KMS-11 (cell line): Measurements from ENCODE around the gene TEX2.

Experiments
- H2AFZ ChIP-seq: fragments of 200-600 bp; sonication (generic); 2 replicates; pipeline ENCODE4 v1.6.1; 2016; ENCODE audit warnings: antibody characterized with exemption, mixed run types, low read depth
- H3K27ac ChIP-seq: fragments of 200-600 bp; sonication (generic); 2 replicates; pipeline ENCODE4 v1.6.1; 2016; ENCODE audit warnings: mild to moderate bottlenecking, mixed run types
- H3K27me3 ChIP-seq: fragments of 200-600 bp; sonication (generic); 2 replicates; pipeline ENCODE4 v1.6.1; 2017; ENCODE audit warnings: mild to moderate bottlenecking, low read depth, mixed run types, moderate library complexity; ENCODE audit not compliant: insufficient read depth
- H3K36me3 ChIP-seq: fragments of 200-600 bp; sonication (generic); 2 replicates; pipeline ENCODE4 v1.6.1; 2017; ENCODE audit warnings: mild to moderate bottlenecking, mixed run types; ENCODE audit not compliant: insufficient read depth
- H3K4me1 ChIP-seq: fragments of 200-600 bp; sonication (generic); 2 replicates; pipeline ENCODE4 v1.6.1; 2016; ENCODE audit warnings: mild to moderate bottlenecking, low read depth, mixed run types; ENCODE audit not compliant: poor library complexity, severe bottlenecking
- H3K4me2 ChIP-seq: fragments of 200-600 bp; sonication (generic); 2 replicates; pipeline ENCODE4 v1.7.0; 2016; ENCODE audit warnings: mild to moderate bottlenecking, mixed run types
- H3K4me3 ChIP-seq: fragments of 200-600 bp; sonication (generic); IDR thresholded peaks from 2 replicates; pipeline ENCODE4 v1.6.1; 2017; ENCODE audit warnings: low read depth, low read length, mixed read lengths; ENCODE audit not compliant: insufficient read depth
- H3K79me2 ChIP-seq: fragments of 200-600 bp; sonication (generic); 2 replicates; pipeline ENCODE4 v1.6.1; 2016; ENCODE audit warnings: low read depth, mixed run types; ENCODE audit not compliant: insufficient read depth
- H3K9ac ChIP-seq: fragments of 200-600 bp; sonication (generic); 2 replicates; pipeline ENCODE4 v1.6.1; 2016; ENCODE audit warnings: mild to moderate bottlenecking, mixed run types
- H4K20me1 ChIP-seq: fragments of 200-600 bp; sonication (generic); 2 replicates; pipeline ENCODE4 v1.6.1; 2016; ENCODE audit warnings: mild to moderate bottlenecking, mixed run types; ENCODE audit not compliant: insufficient read depth
- CTCF ChIP-seq: fragments of 200-600 bp; sonication (generic); conservative IDR thresholded peaks from 2 replicates; pipeline ENCODE4 v1.6.1; 2017; ENCODE audit warnings: low read depth, mild to moderate bottlenecking, antibody characterized with exemption, low read length, moderate library complexity, mixed read lengths

The TEX2 gene

GRCh38 chr17:64162554-64162953, 100.5 kb downstream of the TEX2 start:
- Histone ChIP-seq H3K4me2 (no peak overlapping the region), H2AFZ (no peak overlapping the region), H3K9ac (no peak overlapping the region), H3K36me3 (no peaks in the 10 kb centered on the region), H3K4me3 (no peak overlapping the region), H3K27ac (no peak overlapping the region), H3K4me1 (no peaks in the 10 kb centered on the region), H3K27me3 (no peaks in the 10 kb centered on the region), H4K20me1 (no peaks in the 10 kb centered on the region), H3K79me2 (no peaks in the 10 kb centered on the region)
- TF ChIP-seq CTCF: no peak

GRCh38 chr17:64161380-64162176, 101.5 kb downstream of the TEX2 start:
- Histone ChIP-seq H3K36me3 (no peaks in the 10 kb centered on the region), H2AFZ (no peak overlapping the region)

GRCh38 chr17:64160378-64160777, 102.7 kb downstream of the TEX2 start:
- no peaks in the 10 kb centered on the region for H4K20me1 ChIP-seq
- no peak overlapping the region for H3K4me3 ChIP-seq
- no peak overlapping the region for H2AFZ ChIP-seq
- no peak for TF ChIP-seq CTCF
- no peak overlapping the region for H3K4me2 ChIP-seq
- H3K4me1 ChIP-seq: no peaks in the 10 kb centered on the region
- H3K9ac ChIP-seq: no peak overlapping the region
- H3K79me2 ChIP-seq: no peaks in the 10 kb centered on the region
- H3K36me3 ChIP-seq: no peaks in the 10 kb centered on the region
- no peaks in the 10 kb centered on the region for H3K27me3 ChIP-seq
- no peak overlapping the region for H3K27ac ChIP-seq

More at GRCh38 chr17:64161380-64162176, 101.5 kb downstream of the TEX2 start:
- H3K4me3 ChIP-seq: no peak overlapping the region
- H3K27me3 ChIP-seq: no peaks in the 10 kb centered on the region
- H3K4me1 ChIP-seq: no peaks in the 10 kb centered on the region
- no peak overlapping the region for H3K27ac ChIP-seq
- H3K4me2 ChIP-seq: no peak overlapping the region
- H4K20me1 ChIP-seq: no peaks in the 10 kb centered on the region
- no peak for TF ChIP-seq CTCF
- H3K79me2 ChIP-seq: no peaks in the 10 kb centered on the region
- no peak overlapping the region for H3K9ac ChIP-seq

GRCh38 chr17:64158831-64159590, 104.0 kb downstream of the TEX2 start:
- H3K4me2 ChIP-seq: no peak overlapping the region
- no peaks in the 10 kb centered on the region for H3K79me2 ChIP-seq
- H2AFZ ChIP-seq: no peak overlapping the region
- no peak overlapping the region for H3K4me3 ChIP-seq
- no peaks in the 10 kb centered on the region for H3K27me3 ChIP-seq
- no peak overlapping the region for H3K9ac ChIP-seq
- no peak for TF ChIP-seq CTCF
- H3K27ac ChIP-seq: no peak overlapping the region
- H3K36me3 ChIP-seq: no peaks in the 10 kb centered on the region
- H3K4me1 ChIP-seq: no peaks in the 10 kb centered on the region
- no peaks in the 10 kb centered on the region for H4K20me1 ChIP-seq
